ENCODE results near the gene BPIFB1. TPM values are rescaled to one million over a fixed set of nuclear protein-coding genes. Genes with fewer than 3 reads are reported as not detected.

Gene BPIFB1
- total and polyA plus RNA-seq, 11 donors, result 0.04 TPM; not detected in 10

DNA sequence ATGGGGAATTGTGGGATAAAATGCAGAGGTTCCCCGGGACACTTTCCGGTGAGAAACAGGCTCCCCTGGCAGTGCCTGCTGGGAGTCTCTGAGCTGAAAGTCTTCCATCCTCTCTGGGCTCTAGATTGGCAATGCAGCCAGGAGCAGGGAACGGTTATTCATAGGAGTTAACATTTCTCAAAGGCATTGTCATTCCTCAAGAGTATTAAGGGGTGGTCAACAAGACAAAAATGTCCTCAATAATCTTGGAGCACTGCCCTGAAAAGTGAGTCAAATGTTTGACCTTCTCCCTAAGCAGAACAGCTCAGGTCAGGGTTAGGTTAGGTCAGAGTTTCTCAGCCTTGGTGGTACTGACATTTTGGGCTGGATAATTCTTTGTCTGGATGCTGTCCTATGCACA, 13.2 kb downstream of the BPIFB1 start:
- TF ChIP-seq, protein P1, sequence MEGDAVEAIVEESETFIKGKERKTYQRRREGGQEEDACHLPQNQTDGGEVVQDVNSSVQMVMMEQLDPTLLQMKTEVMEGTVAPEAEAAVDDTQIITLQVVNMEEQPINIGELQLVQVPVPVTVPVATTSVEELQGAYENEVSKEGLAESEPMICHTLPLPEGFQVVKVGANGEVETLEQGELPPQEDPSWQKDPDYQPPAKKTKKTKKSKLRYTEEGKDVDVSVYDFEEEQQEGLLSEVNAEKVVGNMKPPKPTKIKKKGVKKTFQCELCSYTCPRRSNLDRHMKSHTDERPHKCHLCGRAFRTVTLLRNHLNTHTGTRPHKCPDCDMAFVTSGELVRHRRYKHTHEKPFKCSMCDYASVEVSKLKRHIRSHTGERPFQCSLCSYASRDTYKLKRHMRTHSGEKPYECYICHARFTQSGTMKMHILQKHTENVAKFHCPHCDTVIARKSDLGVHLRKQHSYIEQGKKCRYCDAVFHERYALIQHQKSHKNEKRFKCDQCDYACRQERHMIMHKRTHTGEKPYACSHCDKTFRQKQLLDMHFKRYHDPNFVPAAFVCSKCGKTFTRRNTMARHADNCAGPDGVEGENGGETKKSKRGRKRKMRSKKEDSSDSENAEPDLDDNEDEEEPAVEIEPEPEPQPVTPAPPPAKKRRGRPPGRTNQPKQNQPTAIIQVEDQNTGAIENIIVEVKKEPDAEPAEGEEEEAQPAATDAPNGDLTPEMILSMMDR (IDR thresholded peaks at IDR 0.05), result no peak
- no peak for TF ChIP-seq POLR2A (IDR thresholded peaks at IDR 0.05)
- Histone ChIP-seq H3K4me3 (no peak overlapping the region), H3K4me1 (peaks cover 0 to 6% (median 0%) of the 10 kb centered on the region in 12 donors), H3K9me3 (no peaks in the 10 kb centered on the region), H3K27ac (no peak overlapping the region), H3K27me3 (peaks cover 0 to 44% (median 4%) of the 10 kb centered on the region in 9 donors), H3K36me3 (no peaks in the 10 kb centered on the region)
- no peak for DNase-seq
- 45 to 64% (median 55%) methylated on average over 3 of the region's 3 CpGs for WGBS, 4 donors
- no peak for ATAC-seq
- intact Hi-C loops (cut with DNase I), result loop anchor here in 6 of 10 donors (5.0 to 10.0 kb wide), 7 partner anchors 201 to 509 kb away; no protein-coding TSS in a partner anchor

DNA sequence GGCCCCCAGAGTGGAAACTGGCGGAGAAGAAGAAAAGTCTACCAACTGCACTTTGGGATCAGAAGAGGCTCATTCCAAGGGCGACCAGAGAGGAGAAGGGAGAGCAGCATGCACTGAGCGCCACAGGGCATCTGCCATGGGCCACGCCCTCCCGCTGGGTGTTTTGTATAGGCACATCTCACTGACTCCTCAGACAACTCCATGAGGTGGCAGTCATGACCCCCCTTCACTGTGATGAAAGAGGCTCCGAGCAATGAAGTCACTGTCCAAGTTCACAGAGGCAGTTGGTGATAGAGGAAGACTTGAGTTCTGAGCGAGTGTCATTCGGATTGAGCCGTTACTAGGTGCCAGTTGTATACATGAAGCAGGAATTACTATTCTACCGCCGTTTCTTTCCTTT, 15.4 kb downstream of the BPIFB1 start:
- Histone ChIP-seq H3K27ac (no peak overlapping the region), H3K36me3 (no peaks in the 10 kb centered on the region), H3K4me1 (peaks cover 0 to 6% (median 0%) of the 10 kb centered on the region in 12 donors), H3K9me3 (no peaks in the 10 kb centered on the region), H3K4me3 (no peak overlapping the region), H3K27me3 (peaks cover 0 to 22% (median under 1%) of the 10 kb centered on the region in 9 donors)
- 78 to 84% (median 83%) methylated on average over 11 of the region's 11 CpGs for WGBS, 4 donors
- intact Hi-C loops (cut with DNase I), result loop anchor here in 8 of 10 donors (2.0 to 10.0 kb wide), 10 partner anchors 204 to 511 kb away; no protein-coding TSS in a partner anchor
- no peak for TF ChIP-seq POLR2A (IDR thresholded peaks at IDR 0.05)
- TF ChIP-seq, protein P1 (IDR thresholded peaks at IDR 0.05), result no peak
- no peak for ATAC-seq
- DNase-seq, result no peak

DNA sequence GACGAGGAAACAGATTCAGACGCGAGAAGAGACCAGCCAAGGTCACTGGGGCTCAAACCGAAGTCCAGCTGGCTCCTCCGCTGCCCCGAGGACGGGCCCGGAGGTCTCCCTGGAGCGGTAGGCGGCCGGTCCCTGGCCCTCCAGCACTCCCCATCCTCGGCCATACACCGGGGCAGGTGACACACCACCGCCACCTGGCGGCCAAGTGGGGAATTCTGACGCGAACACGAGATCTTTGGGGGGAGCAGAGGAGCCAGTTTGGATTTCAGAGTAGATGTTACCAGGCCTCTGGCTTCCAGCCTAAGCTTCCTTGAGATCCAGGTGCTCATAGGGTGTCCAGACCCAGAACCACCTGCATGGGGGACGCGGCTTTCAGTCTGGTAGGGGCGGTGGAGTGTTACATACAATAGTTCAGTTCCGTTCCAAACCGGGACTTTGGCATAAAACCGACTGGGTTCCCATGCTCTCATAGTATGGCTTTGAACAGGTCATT, 16.1 kb downstream of the BPIFB1 start:
- no peak overlapping the region for H3K27ac ChIP-seq
- TF ChIP-seq, protein P1 (IDR thresholded peaks at IDR 0.05), result peak; percentile 71 to 90 (median 85)
- no peak for TF ChIP-seq POLR2A (IDR thresholded peaks at IDR 0.05)
- H3K4me1 ChIP-seq, result peaks cover 0 to 6% (median 0%) of the 10 kb centered on the region in 12 donors
- H3K27me3 ChIP-seq, result peaks cover 0 to 17% (median 0%) of the 10 kb centered on the region in 9 donors
- H3K9me3 ChIP-seq, result no peaks in the 10 kb centered on the region
- H3K36me3 ChIP-seq, result no peaks in the 10 kb centered on the region
- intact Hi-C loops (cut with DNase I), result loop anchor here in 8 of 10 donors (2.0 to 10.0 kb wide), 10 partner anchors 204 to 512 kb away; no protein-coding TSS in a partner anchor
- DNase-seq (peak; percentile 31 to 79 (median 53)), ATAC-seq (peak in 3 of 4 donors; percentile 69 to 76 (median 72))
- H3K4me3 ChIP-seq, result no peak overlapping the region
- 14 to 28% (median 15%) methylated on average over 13 to 24 of the region's 24 CpGs for WGBS, 4 donors

DNA sequence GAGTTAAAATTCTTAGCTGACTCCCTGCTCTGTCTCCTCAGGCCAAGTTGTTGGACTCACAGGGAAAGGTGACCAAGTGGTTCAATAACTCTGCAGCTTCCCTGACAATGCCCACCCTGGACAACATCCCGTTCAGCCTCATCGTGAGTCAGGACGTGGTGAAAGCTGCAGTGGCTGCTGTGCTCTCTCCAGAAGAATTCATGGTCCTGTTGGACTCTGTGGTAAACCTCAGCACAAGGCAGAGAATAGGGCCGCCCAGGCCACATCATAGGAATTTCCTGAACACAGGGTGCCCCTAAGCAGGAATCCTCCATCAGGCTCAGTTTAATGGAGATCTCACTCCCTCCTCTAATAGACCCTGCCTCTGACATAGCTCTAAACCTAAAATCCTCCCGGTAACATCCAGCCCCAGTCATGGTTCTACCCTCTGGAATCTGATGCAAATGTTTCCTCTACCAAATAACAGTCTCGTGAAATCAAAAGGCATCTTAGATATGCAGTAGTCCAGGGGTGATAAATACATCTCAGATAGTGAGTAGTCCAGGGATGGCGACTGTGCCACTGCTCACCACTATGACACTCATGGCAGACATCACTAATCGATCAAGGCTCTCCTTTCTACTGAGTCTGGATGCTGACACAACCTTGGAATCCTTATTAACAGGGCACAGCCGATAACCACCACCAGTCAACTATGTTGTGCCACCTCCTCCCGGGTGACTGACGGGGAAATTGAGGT, 18.3 kb downstream of the BPIFB1 start:
- no peak overlapping the region for H3K27ac ChIP-seq
- no peaks in the 10 kb centered on the region for H3K36me3 ChIP-seq
- peaks cover 0 to 6% (median 0%) of the 10 kb centered on the region in 12 donors for H3K4me1 ChIP-seq
- DNase-seq, result no peak
- 73 to 79% (median 74%) methylated on average over 10 to 11 of the region's 11 CpGs for WGBS, 4 donors
- intact Hi-C loops (cut with DNase I), result no loop called here
- H3K27me3 ChIP-seq, result peaks cover 0 to 17% (median 0%) of the 10 kb centered on the region in 9 donors
- H3K4me3 ChIP-seq, result no peak overlapping the region
- no peak for TF ChIP-seq POLR2A (IDR thresholded peaks at IDR 0.05)
- TF ChIP-seq, protein P1 (IDR thresholded peaks at IDR 0.05), result no peak
- ATAC-seq, result no peak
- no peaks in the 10 kb centered on the region for H3K9me3 ChIP-seq

All from heart left ventricle (tissue), 16 donors.